Activated naive CD4-positive, alpha-beta T cell treated with anti-CD3 and anti-CD28 coated beads for 36 hours (primary cell): Measurements from ENCODE around the gene FXN. TPM values are rescaled to one million over a fixed set of nuclear protein-coding genes. Genes with fewer than 3 reads are reported as not detected.

Experiments used
- CTCF ChIA-PET: fragments of 350-600 bp; sonication (Branson Sonifier 250); formaldehyde crosslinking; loops from one replicate; lab custom pipeline; 2021; ENCODE audit warnings: antibody characterized with exemption; lab: Charles Lee
- DNase-seq: peaks from one replicate; pipeline ENCODE4 v3.0.0-alpha.2; 2020
- H3K27ac Mint-ChIP-seq: one replicate; pipeline ENCODE4 v1.8.0; 2021; ENCODE audit warnings: mild to moderate bottlenecking, mixed read lengths
- H3K27me3 Mint-ChIP-seq: one replicate; pipeline ENCODE4 v1.8.0; 2021; ENCODE audit warnings: low read depth, mixed read lengths
- H3K36me3 Mint-ChIP-seq: one replicate; pipeline ENCODE4 v1.8.0; 2021; ENCODE audit warnings: low read depth, mixed read lengths
- H3K4me1 Mint-ChIP-seq: one replicate; pipeline ENCODE4 v1.8.0; 2021; ENCODE audit warnings: low read depth, mixed read lengths
- H3K4me3 Mint-ChIP-seq: one replicate; pipeline ENCODE4 v1.8.0; 2021; ENCODE audit warnings: mild to moderate bottlenecking, moderate library complexity, mixed read lengths
- H3K9me3 Mint-ChIP-seq: one replicate; pipeline ENCODE4 v1.8.0; 2021; ENCODE audit warnings: mixed read lengths
- intact Hi-C: fragments of 100-400 bp; cut with micrococcal nuclease; formaldehyde crosslinking; loops from one replicate; pipeline ENCODE4 v1.15.1; 2023
- total RNA-seq, 2 experiments: library from RNA; stranded (reverse); gene quantifications; one replicate each; pipeline ENCODE4 v1.2.3, GENCODE V29; 2021

Gene FXN
- total RNA-seq, 2 experiments from 2014 or later, result 16.8 to 17.3 TPM

DNA sequence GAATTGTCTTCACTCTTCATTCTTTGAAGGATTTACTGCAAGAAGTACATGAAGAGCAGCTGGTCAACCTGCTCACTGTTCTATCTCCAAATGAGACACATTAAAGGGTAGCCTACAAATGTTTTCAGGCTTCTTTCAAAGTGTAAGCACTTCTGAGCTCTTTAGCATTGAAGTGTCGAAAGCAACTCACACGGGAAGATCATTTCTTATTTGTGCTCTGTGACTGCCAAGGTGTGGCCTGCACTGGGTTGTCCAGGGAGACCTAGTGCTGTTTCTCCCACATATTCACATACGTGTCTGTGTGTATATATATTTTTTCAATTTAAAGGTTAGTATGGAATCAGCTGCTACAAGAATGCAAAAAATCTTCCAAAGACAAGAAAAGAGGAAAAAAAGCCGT is 37.6 kb downstream of the FXN start:
- Mint-ChIP-seq H3K36me3 (peaks cover 24% of the 10 kb centered on the region), H3K4me1 (no peaks in the 10 kb centered on the region), H3K9me3 (no peaks in the 10 kb centered on the region), H3K27me3 (no peaks in the 10 kb centered on the region), H3K4me3 (no peak overlapping the region), H3K27ac (no peak overlapping the region)
- intact Hi-C loops, result no loop called here
- no peak for DNase-seq
- CTCF ChIA-PET, result interaction anchor here (2.1 kb wide), 1 partner anchor 120 kb away, joined by 7 read pairs; no protein-coding TSS in a partner anchor

DNA sequence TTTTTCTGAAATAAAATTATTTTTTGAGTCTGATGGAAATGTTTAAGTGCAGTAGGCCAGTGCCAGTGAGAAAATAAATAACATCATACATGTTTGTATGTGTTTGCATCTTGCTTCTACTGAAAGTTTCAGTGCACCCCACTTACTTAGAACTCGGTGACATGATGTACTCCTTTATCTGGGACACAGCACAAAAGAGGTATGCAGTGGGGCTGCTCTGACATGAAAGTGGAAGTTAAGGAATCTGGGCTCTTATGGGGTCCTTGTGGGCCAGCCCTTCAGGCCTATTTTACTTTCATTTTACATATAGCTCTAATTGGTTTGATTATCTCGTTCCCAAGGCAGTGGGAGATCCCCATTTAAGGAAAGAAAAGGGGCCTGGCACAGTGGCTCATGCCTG is 39.2 kb downstream of the FXN start:
- Mint-ChIP-seq H3K9me3 (no peaks in the 10 kb centered on the region), H3K36me3 (peaks cover 28% of the 10 kb centered on the region), H3K4me1 (no peaks in the 10 kb centered on the region), H3K4me3 (no peak overlapping the region), H3K27me3 (no peaks in the 10 kb centered on the region), H3K27ac (no peak overlapping the region)
- intact Hi-C loops, result no loop called here
- DNase-seq, result no peak
- CTCF ChIA-PET, result interaction anchor here (1.0 kb wide), 1 partner anchor 10 kb away, joined by 3 read pairs; no protein-coding TSS in a partner anchor

DNA sequence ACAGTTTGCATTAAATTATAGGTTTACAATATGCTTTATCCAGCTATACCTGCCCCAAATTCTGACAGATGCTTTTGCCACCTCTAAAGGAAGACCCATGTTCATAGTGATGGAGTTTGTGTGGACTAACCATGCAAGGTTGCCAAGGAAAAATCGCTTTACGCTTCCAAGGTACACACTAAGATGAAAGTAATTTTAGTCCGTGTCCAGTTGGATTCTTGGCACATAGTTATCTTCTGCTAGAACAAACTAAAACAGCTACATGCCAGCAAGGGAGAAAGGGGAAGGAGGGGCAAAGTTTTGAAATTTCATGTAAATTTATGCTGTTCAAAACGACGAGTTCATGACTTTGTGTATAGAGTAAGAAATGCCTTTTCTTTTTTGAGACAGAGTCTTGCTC is 41.0 kb downstream of the FXN start:
- H3K27ac Mint-ChIP-seq, result no peak overlapping the region
- intact Hi-C loops, result no loop called here
- H3K9me3 Mint-ChIP-seq, result peaks cover 8% of the 10 kb centered on the region
- no peaks in the 10 kb centered on the region for H3K27me3 Mint-ChIP-seq
- H3K36me3 Mint-ChIP-seq, result peaks cover 33% of the 10 kb centered on the region
- H3K4me3 Mint-ChIP-seq, result no peak overlapping the region
- no peak for DNase-seq
- H3K4me1 Mint-ChIP-seq, result no peaks in the 10 kb centered on the region
- CTCF ChIA-PET, result no interaction called here

DNA sequence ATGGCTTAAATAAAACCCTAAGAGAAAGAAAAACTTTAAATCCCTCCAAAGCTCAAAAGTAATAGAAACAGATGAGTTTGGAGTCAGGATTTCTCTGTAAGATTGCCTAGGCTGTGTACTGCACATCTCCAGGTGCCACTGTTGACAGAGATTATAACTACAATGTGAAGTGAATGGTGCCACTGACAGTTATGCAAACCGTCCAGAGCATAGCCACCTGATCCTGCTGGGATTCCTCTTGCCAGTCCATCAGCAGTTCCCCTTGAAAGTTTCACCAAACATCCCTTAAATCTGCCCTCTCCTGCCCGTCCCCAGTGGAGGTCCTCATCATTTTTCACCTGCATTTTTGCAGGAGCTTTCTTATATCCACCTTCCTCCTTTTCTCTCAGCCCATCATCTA is 42.5 kb downstream of the FXN start:
- Mint-ChIP-seq H3K27me3 (no peaks in the 10 kb centered on the region), H3K4me1 (no peaks in the 10 kb centered on the region), H3K27ac (no peak overlapping the region), H3K9me3 (peaks cover 8% of the 10 kb centered on the region), H3K4me3 (no peak overlapping the region), H3K36me3 (peaks cover 29% of the 10 kb centered on the region)
- no peak for DNase-seq
- intact Hi-C loops, result no loop called here
- CTCF ChIA-PET, result no interaction called here

DNA sequence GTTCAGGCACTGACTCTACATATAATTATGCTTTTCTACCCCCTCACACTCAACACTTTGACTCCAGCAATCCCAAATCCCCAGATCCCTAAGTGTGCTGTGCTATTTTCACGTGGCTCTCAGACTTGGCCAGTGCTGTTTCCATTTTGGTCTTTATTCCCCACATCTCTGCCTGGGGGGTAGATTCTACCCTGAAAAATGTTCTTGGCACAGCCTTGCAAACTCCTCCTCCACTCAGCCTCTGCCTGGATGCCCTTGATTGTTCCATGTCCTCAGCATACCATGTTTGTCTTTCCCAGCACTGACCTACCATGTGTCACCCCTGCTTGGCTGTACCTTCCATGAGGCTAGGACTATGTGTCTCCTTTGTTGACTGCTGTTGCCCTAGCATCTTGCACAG is 43.0 kb downstream of the FXN start:
- peaks cover 8% of the 10 kb centered on the region for H3K9me3 Mint-ChIP-seq
- intact Hi-C loops, result no loop called here
- no peaks in the 10 kb centered on the region for H3K27me3 Mint-ChIP-seq
- H3K27ac Mint-ChIP-seq, result no peak overlapping the region
- CTCF ChIA-PET, result no interaction called here
- H3K4me3 Mint-ChIP-seq, result no peak overlapping the region
- H3K4me1 Mint-ChIP-seq, result no peaks in the 10 kb centered on the region
- peaks cover 25% of the 10 kb centered on the region for H3K36me3 Mint-ChIP-seq
- no peak for DNase-seq

DNA sequence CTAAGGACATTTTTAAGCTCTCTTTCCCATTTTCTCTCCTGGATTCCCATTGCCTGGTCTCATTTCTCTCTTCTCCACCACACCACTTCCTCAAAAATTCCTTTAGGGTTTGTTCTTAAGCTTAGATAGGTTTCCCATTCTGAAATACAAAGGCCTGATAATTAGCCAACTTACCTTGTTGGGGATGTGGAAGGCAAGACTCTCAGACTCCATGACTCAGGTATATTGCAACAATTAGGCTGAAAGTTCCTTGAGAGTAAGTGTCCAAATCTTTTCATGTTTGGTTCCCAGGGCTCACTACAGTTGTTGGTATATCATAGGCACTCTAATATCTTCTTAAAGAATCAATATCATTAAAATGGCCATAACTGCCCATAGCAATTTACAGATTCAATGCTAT is 43.6 kb downstream of the FXN start:
- DNase-seq, result no peak
- intact Hi-C loops, result no loop called here
- H3K9me3 Mint-ChIP-seq, result peaks cover 8% of the 10 kb centered on the region
- CTCF ChIA-PET, result no interaction called here
- no peak overlapping the region for H3K4me3 Mint-ChIP-seq
- no peak overlapping the region for H3K27ac Mint-ChIP-seq
- H3K4me1 Mint-ChIP-seq, result no peaks in the 10 kb centered on the region
- H3K27me3 Mint-ChIP-seq, result no peaks in the 10 kb centered on the region
- H3K36me3 Mint-ChIP-seq, result peaks cover 25% of the 10 kb centered on the region

DNA sequence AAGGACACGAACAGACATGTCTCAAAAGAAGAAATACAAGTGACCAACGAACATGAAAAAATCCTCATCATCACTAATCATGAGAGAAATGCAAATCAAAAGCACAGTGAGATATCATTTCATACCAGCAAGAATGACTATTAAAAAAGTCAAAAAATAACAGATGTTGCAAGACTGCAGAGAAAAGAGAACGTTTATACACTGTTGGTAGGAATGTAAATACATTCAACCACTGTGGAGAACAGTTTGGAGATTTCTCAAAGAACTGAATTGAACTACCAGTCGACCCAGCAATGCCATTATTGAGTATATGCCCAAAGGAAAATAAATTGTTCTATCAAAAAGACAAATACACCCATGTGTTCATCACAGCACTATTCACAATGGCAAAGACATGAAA is 45.7 kb downstream of the FXN start:
- Mint-ChIP-seq H3K4me1 (no peaks in the 10 kb centered on the region), H3K9me3 (peaks cover 8% of the 10 kb centered on the region), H3K4me3 (no peak overlapping the region), H3K36me3 (peaks cover 21% of the 10 kb centered on the region), H3K27me3 (no peaks in the 10 kb centered on the region), H3K27ac (no peak overlapping the region)
- intact Hi-C loops, result no loop called here
- no peak for DNase-seq
- CTCF ChIA-PET, result no interaction called here

DNA sequence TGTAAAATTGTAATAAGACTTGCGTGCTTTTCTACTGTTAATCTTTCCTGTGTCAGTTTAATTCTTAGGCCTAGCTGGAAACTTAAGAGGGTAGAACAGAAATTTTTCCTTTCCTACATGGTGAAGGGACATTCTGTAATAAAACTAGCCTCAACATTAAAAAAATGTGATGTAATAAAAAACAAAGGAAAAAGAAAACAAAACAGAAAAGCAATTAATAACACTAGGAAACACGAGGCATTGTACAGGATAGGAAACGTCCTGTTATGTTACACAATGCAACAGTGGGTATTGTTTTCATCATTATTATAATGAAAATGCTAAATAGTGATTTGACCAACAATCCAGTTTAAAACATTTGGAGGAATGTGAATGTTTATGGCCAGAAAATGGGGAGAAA is 47.8 kb downstream of the FXN start:
- Mint-ChIP-seq H3K36me3 (peaks cover 12% of the 10 kb centered on the region), H3K27me3 (no peaks in the 10 kb centered on the region), H3K27ac (no peak overlapping the region), H3K4me1 (no peaks in the 10 kb centered on the region), H3K9me3 (peaks cover 8% of the 10 kb centered on the region), H3K4me3 (no peak overlapping the region)
- DNase-seq, result no peak
- intact Hi-C loops, result no loop called here
- CTCF ChIA-PET, result no interaction called here

DNA sequence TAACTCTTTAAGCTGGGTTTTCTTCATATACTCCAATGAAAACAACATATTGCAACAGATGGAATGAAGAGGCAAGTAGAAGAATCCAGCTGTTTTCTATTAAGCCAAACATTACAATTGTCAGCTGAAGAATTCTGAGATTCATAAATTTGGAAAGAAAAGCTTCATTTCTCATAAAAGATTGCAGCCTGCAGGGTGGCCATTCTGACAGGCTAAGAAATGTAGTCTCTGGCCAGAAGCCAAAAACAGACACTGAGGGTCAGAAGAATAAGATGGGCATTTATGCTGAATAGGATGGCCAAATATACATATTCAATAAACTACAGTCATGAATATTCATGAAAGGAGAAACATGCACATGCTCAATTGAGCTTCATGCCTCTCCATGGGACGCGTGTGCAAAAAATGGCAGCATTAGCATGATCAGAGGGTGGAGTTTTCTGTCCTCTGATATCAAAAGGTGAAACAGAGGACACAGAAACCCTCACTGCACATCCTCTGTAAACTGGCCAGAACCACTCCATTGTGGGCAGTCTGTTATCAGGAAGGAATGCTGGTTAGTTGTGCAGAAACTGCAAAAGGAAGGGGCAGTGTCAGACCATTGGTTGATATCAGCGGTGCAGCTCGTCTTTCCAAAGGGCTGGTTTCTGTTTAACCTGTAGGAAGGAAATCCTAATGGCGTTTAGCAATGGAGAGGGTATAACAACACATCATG is 50.2 kb downstream of the FXN start:
- CTCF ChIA-PET, result interaction anchor here (0.9 to 1.0 kb wide), 2 partner anchors 11 to 110 kb away, joined by 3 read pairs; no protein-coding TSS in a partner anchor

DNA sequence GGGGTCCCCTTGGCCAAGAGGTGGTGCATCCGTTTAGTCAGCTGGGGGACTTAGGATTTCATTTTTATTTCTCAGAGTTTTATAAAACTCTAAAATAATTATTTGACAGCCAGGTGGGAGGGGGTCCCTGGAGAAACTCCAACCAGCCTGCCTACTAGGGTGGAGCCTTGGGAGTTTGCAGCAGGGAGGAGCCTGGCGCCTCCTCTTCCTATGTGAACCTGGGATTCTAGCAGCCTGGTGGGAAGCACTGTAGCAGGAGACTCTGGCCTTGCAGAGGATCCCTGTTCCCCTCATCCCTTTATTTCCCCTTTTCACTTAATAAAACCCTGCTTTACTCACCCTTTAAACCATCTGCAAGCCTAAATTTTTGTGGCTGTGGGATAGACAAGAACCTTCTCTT is 50.8 kb downstream of the FXN start:
- H3K4me3 Mint-ChIP-seq, result no peak overlapping the region
- no peaks in the 10 kb centered on the region for H3K36me3 Mint-ChIP-seq
- CTCF ChIA-PET, result no interaction called here
- no peak overlapping the region for H3K27ac Mint-ChIP-seq
- DNase-seq, result no peak
- H3K4me1 Mint-ChIP-seq, result no peaks in the 10 kb centered on the region
- no peaks in the 10 kb centered on the region for H3K27me3 Mint-ChIP-seq
- peaks cover under 1% of the 10 kb centered on the region for H3K9me3 Mint-ChIP-seq
- intact Hi-C loops, result no loop called here

More for the DNA sequence above, 50.2 kb downstream of the FXN start:
- Mint-ChIP-seq H3K4me3 (no peak overlapping the region), H3K27me3 (no peaks in the 10 kb centered on the region), H3K27ac (no peak overlapping the region), H3K9me3 (peaks cover 5% of the 10 kb centered on the region), H3K4me1 (no peaks in the 10 kb centered on the region), H3K36me3 (peaks cover 4% of the 10 kb centered on the region)
- no peak for DNase-seq
- intact Hi-C loops, result no loop called here

DNA sequence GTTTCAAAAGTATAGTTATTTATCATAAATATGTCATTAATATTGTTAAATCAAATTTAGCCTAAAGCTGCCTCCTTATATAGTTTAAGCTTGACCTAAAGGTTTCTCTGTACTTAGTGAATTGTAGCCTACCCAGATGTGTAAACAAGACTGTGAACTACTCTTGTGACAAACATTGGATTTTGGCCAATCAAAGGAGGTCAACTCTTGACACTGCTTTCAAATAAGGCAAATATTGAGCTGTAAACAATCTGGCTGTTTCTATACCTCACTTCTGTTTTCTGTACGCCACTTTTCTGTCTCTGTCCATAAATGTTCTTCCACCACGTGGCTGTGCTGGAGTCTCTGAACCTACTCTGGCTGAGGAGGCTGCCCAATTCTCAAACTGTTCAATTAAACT is 51.2 kb downstream of the FXN start:
- no peak overlapping the region for H3K4me3 Mint-ChIP-seq
- H3K9me3 Mint-ChIP-seq, result no peaks in the 10 kb centered on the region
- H3K4me1 Mint-ChIP-seq, result no peaks in the 10 kb centered on the region
- H3K36me3 Mint-ChIP-seq, result no peaks in the 10 kb centered on the region
- intact Hi-C loops, result no loop called here
- no peak overlapping the region for H3K27ac Mint-ChIP-seq
- no peak for DNase-seq
- no peaks in the 10 kb centered on the region for H3K27me3 Mint-ChIP-seq
- CTCF ChIA-PET, result no interaction called here

DNA sequence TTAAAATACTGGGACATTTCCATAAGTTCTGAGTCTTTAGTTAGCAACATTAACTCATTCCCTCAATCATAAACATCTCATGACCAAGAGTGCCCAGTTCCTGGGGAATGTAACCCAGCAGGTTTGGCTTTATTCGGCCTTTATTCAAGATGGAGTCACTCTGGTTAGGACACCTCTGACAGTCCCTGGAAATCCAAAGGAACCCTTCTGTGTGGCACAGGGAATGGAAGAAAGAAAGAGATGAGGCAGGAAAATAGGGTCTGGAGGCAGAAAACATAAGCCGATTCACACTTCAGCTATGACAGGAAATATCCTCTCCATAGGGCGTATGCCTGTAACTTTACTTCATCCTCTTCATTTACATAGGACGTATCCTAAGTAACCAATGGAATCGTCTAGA is 53.5 kb downstream of the FXN start:
- Mint-ChIP-seq H3K27me3 (no peaks in the 10 kb centered on the region), H3K9me3 (no peaks in the 10 kb centered on the region), H3K36me3 (peaks cover 2% of the 10 kb centered on the region), H3K27ac (no peak overlapping the region), H3K4me3 (no peak overlapping the region), H3K4me1 (no peaks in the 10 kb centered on the region)
- intact Hi-C loops, result no loop called here
- DNase-seq, result no peak
- CTCF ChIA-PET, result no interaction called here

DNA sequence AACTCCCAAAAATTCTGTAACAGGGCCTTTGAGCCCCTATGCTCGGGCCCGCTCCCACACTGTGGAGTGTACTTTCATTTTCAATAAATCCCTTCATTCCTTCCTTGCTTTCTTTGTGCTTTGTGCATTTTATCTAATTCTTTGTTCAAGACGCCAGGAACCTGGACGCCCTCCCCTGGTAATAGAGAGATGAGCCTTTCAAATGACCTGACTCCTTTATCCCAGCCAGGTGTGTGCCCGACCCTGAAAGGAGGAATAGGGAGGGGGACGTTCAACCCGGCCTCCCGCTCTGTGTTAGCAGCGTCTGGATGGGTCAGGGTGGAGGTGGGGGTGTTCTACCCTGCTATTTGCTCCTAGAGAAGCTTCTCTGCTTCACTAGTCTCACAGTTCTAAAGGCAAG is 53.9 kb downstream of the FXN start:
- CTCF ChIA-PET, result no interaction called here

More for the DNA sequence above, 53.9 kb downstream of the FXN start:
- Mint-ChIP-seq H3K27me3 (no peaks in the 10 kb centered on the region), H3K4me1 (no peaks in the 10 kb centered on the region), H3K4me3 (no peak overlapping the region), H3K9me3 (no peaks in the 10 kb centered on the region), H3K27ac (no peak overlapping the region), H3K36me3 (peaks cover 2% of the 10 kb centered on the region)
- DNase-seq, result no peak
- intact Hi-C loops, result no loop called here
